H1 (cell line): ENCODE results near the gene LOXL4. TPM values are rescaled to one million over a fixed set of nuclear protein-coding genes. Genes with fewer than 3 reads are reported as not detected.

Source experiments
- CTCF ChIA-PET: fragments of 300-600 bp; sonication (Branson Sonifier 250); formaldehyde crosslinking; loops from one replicate; lab custom pipeline; 2021; ENCODE audit not compliant: partially characterized antibody; lab: Charles Lee
- POLR2A ChIA-PET: fragments of 300-600 bp; sonication (Branson Sonifier 250); formaldehyde crosslinking; loops from one replicate; lab custom pipeline; 2021; ENCODE audit warnings: inconsistent platforms; ENCODE audit not compliant: partially characterized antibody; lab: Charles Lee
- DNase-seq, 2 experiments: peaks; one replicate each; pipeline versions ENCODE4 v3.0.0 to v3.0.0-alpha.2; 2010 to 2022; ENCODE audit warnings: low spot score in 2 of 2, low read depth in 1 of 2, mixed read lengths in 1 of 2
- FAIRE-seq: peaks from 2 replicates; lab custom pipeline; 2011; peaks lifted over from hg19 to GRCh38; lab: Jason Lieb, UNC
- H2AFZ ChIP-seq: 2 replicates; pipeline ENCODE4 v1.8.1; 2012; ENCODE audit warnings: low read length, inconsistent platforms
- H2AK5ac ChIP-seq: 2 replicates; pipeline ENCODE4 v1.6.1; 2013; ENCODE audit warnings: low read depth, low read length
- H2BK120ac ChIP-seq: replicated peaks from 2 replicates; pipeline ENCODE3; 2013; ENCODE audit warnings: low read depth, low read length, inconsistent platforms
- H2BK12ac ChIP-seq: 2 replicates; pipeline ENCODE4 v1.6.1; 2013; ENCODE audit warnings: low read depth, low read length
- H2BK15ac ChIP-seq: 2 replicates; pipeline ENCODE4 v1.6.1; 2013; ENCODE audit warnings: low read length
- H2BK20ac ChIP-seq: 2 replicates; pipeline ENCODE4 v1.6.1; 2013; ENCODE audit warnings: low read length
- H2BK5ac ChIP-seq: 2 replicates; pipeline ENCODE4 v1.6.1; 2013; ENCODE audit warnings: low read depth, low read length
- H3K14ac ChIP-seq: 2 replicates; pipeline ENCODE4 v1.6.1; 2013; ENCODE audit warnings: inconsistent platforms; ENCODE audit not compliant: insufficient read length
- H3K18ac ChIP-seq: 2 replicates; pipeline ENCODE4 v1.6.1; 2013; ENCODE audit warnings: low read length; ENCODE audit errors: extremely low read depth
- H3K23ac ChIP-seq: 2 replicates; pipeline ENCODE4 v1.6.1; 2013; ENCODE audit warnings: inconsistent platforms; ENCODE audit not compliant: insufficient read length
- H3K23me2 ChIP-seq: 2 replicates; pipeline ENCODE4 v1.6.1; 2013; ENCODE audit warnings: low read depth, low read length
- H3K27ac ChIP-seq: 2 replicates; pipeline ENCODE4 v1.6.1; 2011; ENCODE audit warnings: low read depth, low read length, inconsistent platforms
- H3K27me3 ChIP-seq, 4 experiments: replicated peaks in 1 of 4; 1 replicate in 1 of 4; 2 replicates in 3 of 4; pipeline versions ENCODE4 v1.6.1 to v1.8.1; 2011 to 2013; ENCODE audit warnings: low read length in 3 of 4, mild to moderate bottlenecking in 3 of 4, inconsistent platforms in 2 of 4, mixed read lengths in 2 of 4, moderate library complexity in 1 of 4; ENCODE audit not compliant: control insufficient read depth in 3 of 4, insufficient read depth in 3 of 4; ENCODE audit errors: extremely low read depth in 1 of 4
- H3K36me3 ChIP-seq, 4 experiments: 2 replicates each; pipeline versions ENCODE4 v1.6.1 to v1.8.1; 2011 to 2013; ENCODE audit warnings: mild to moderate bottlenecking in 4 of 4, low read length in 3 of 4, moderate library complexity in 2 of 4, control low read depth in 1 of 4, inconsistent platforms in 1 of 4; ENCODE audit not compliant: insufficient read depth in 4 of 4, control insufficient read depth in 2 of 4
- H3K4ac ChIP-seq: replicated peaks from 2 replicates; pipeline ENCODE3; 2013; ENCODE audit warnings: low read length, low read depth, mixed read lengths, inconsistent platforms; ENCODE audit not compliant: insufficient read length
- H3K4me1 ChIP-seq, 4 experiments: replicated peaks in 1 of 4; 1 replicate in 1 of 4; 2 replicates in 3 of 4; pipeline versions ENCODE4 v1.6.1 to v1.8.1; 2011 to 2013; ENCODE audit warnings: low read length in 3 of 4, inconsistent platforms in 2 of 4, mixed read lengths in 1 of 4; ENCODE audit not compliant: insufficient read depth in 4 of 4, control insufficient read depth in 3 of 4
- H3K4me2 ChIP-seq, 2 experiments: 2 replicates each; pipeline versions ENCODE4 v1.6.1 to v1.8.1; 2011 to 2013; ENCODE audit warnings: low read depth in 2 of 2, low read length in 2 of 2, control low read depth in 1 of 2, inconsistent platforms in 1 of 2, mild to moderate bottlenecking in 1 of 2; ENCODE audit not compliant: insufficient read depth in 1 of 2
- H3K4me3 ChIP-seq, 4 experiments: fragments of 200-600, 300-600 bp in 1 of 4; sonication (generic), shearing (Covaris generic), sonication (Bioruptor Twin) in 1 of 4; 2 replicates each; pipeline versions ENCODE4 v1.5.1 to v1.8.1; 2011 to 2016; ENCODE audit warnings: low read length in 4 of 4, low read depth in 3 of 4, control low read depth in 2 of 4, inconsistent platforms in 2 of 4, mild to moderate bottlenecking in 2 of 4, mixed read lengths in 1 of 4, moderate library complexity in 1 of 4; ENCODE audit not compliant: insufficient read depth in 2 of 4; ENCODE audit errors: extremely low read depth in 1 of 4
- H3K56ac ChIP-seq: replicated peaks from 2 replicates; pipeline ENCODE3; 2013; ENCODE audit warnings: low read depth, mild to moderate bottlenecking, mixed read lengths, low read length, inconsistent platforms; ENCODE audit not compliant: insufficient read length
- H3K79me1 ChIP-seq: 2 replicates; pipeline ENCODE4 v1.6.1; 2013; ENCODE audit warnings: low read depth, low read length, control low read depth
- H3K79me2 ChIP-seq, 2 experiments: 2 replicates each; pipeline versions ENCODE4 v1.6.1 to v1.8.1; 2012 to 2013; ENCODE audit warnings: low read length in 2 of 2, mild to moderate bottlenecking in 2 of 2, inconsistent platforms in 1 of 2; ENCODE audit not compliant: insufficient read depth in 2 of 2, control insufficient read depth in 1 of 2
- H3K9ac ChIP-seq, 4 experiments: replicated peaks in 1 of 4; 1 replicate in 1 of 4; 2 replicates in 3 of 4; pipeline versions ENCODE4 v1.6.1 to v1.8.1; 2011 to 2013; ENCODE audit warnings: low read depth in 3 of 4, low read length in 3 of 4, control low read depth in 2 of 4, mild to moderate bottlenecking in 2 of 4, moderate library complexity in 2 of 4, inconsistent platforms in 1 of 4; ENCODE audit errors: extremely low read depth in 1 of 4
- H3K9me3 ChIP-seq, 2 experiments: 2 replicates each; pipeline versions ENCODE4 v1.6.1 to v1.8.1; 2012 to 2013; ENCODE audit warnings: mild to moderate bottlenecking in 2 of 2, moderate library complexity in 2 of 2, control low read depth in 1 of 2, inconsistent platforms in 1 of 2, low read depth in 1 of 2, low read length in 1 of 2, mixed read lengths in 1 of 2; ENCODE audit not compliant: insufficient read depth in 2 of 2
- H4K20me1 ChIP-seq, 2 experiments: replicated peaks in 1 of 2; 2 replicates each; pipeline versions ENCODE3 to v1.8.1; 2011 to 2013; ENCODE audit warnings: inconsistent platforms in 2 of 2, low read length in 2 of 2, mild to moderate bottlenecking in 1 of 2; ENCODE audit not compliant: insufficient read depth in 2 of 2, control insufficient read depth in 1 of 2
- H4K5ac ChIP-seq: 2 replicates; pipeline ENCODE4 v1.6.1; 2013; ENCODE audit warnings: low read length, low read depth, mixed read lengths, inconsistent platforms; ENCODE audit not compliant: insufficient read length
- H4K8ac ChIP-seq: 2 replicates; pipeline ENCODE4 v1.8.0; 2013; ENCODE audit warnings: mild to moderate bottlenecking, moderate library complexity, low read length, inconsistent platforms; ENCODE audit not compliant: insufficient read depth; ENCODE audit errors: extremely low read depth
- H4K91ac ChIP-seq: replicated peaks from 2 replicates; pipeline ENCODE3; 2013; ENCODE audit warnings: low read length, mixed read lengths, inconsistent platforms; ENCODE audit not compliant: insufficient read length
- ASH2L ChIP-seq: fragments of 200-600, 300-600 bp; sonication (generic); IDR thresholded peaks from one replicate; pipeline ENCODE4 v1.7.1; 2017; ENCODE audit warnings: low read length
- CHD1 ChIP-seq: IDR thresholded peaks from 2 replicates; pipeline ENCODE4 v1.6.1; 2012; ENCODE audit warnings: low read depth, low read length, improper control_type of control experiment
- GTF2F1 ChIP-seq: IDR thresholded peaks from 2 replicates; pipeline ENCODE4 v1.6.1; 2012; ENCODE audit warnings: low read depth, low read length, improper control_type of control experiment, borderline replicate concordance
- KDM5A ChIP-seq: fragments of 200-600 bp; IDR thresholded peaks from 2 replicates; pipeline ENCODE4 v1.7.1; 2012; ENCODE audit warnings: mild to moderate bottlenecking, low read length, inconsistent platforms, mixed read lengths
- NRF1 ChIP-seq: IDR thresholded peaks from 2 replicates; pipeline ENCODE4 v1.6.1; 2011; ENCODE audit warnings: mild to moderate bottlenecking, low read depth, low read length, improper control_type of control experiment
- POLR2A ChIP-seq, 2 experiments: IDR thresholded peaks; 1 replicate in 1 of 2; 2 replicates in 1 of 2; pipeline ENCODE4 v1.6.1; 2011; ENCODE audit warnings: low read depth in 2 of 2, low read length in 2 of 2, mild to moderate bottlenecking in 2 of 2; ENCODE audit errors: control extremely low read depth in 1 of 2
- TBP ChIP-seq: IDR thresholded peaks from 2 replicates; pipeline ENCODE4 v1.6.1; 2011; ENCODE audit warnings: low read depth, low read length, improper control_type of control experiment
- WGBS, 2 experiments: shearing (Covaris generic) in 1 of 2; methylation state at CpG; one replicate each; pipeline versions ENCODE4 v1.1.6 to v1.1.7; 2013 to 2015; ENCODE audit warnings: low lambda C conversion rate in 2 of 2, mixed read lengths in 2 of 2, inconsistent platforms in 1 of 2, low coverage in 1 of 2, missing lambda C conversion rate in 1 of 2; ENCODE audit not compliant: insufficient replicate concordance in 2 of 2, insufficient coverage in 1 of 2, insufficient read length in 1 of 2; ENCODE audit errors: extremely low coverage in 1 of 2, missing lambda C conversion rate in 1 of 2; 5-methylcytosine and 5-hydroxymethylcytosine counted together
- polyA plus RNA-seq, 7 experiments: library from polyadenylated mRNA; depleted of rRNA in 3 of 7; stranded (reverse) in 5 of 7; unstranded in 2 of 7; fragments of >200 nt in 5 of 7; fragments of 200-250 nt in 2 of 7; gene quantifications; 1 replicate in 5 of 7; 2 replicates in 1 of 7; 4 replicates in 1 of 7; pipeline versions ENCODE4 v1.2.1 to v1.2.3, GENCODE V29; 2011 to 2013; ENCODE audit warnings: missing spikeins in 2 of 7, mixed read lengths in 2 of 7
- total RNA-seq: library from RNA; stranded (reverse); fragmentation: NEBNext Ultra II Directional; extraction: Animal tissue kit (Norgen Biotek cat#: 25700); gene quantifications from 2 replicates; pipeline ENCODE4 v1.2.1, GENCODE V29; 2021

Gene LOXL4
- total and polyA plus RNA-seq, 2 of the 8 experiments (the other 6 are each of a cell fraction or from before 2014, with no cell fraction given) = 0.13 to 0.27 TPM

GRCh38 chr10:98294270-98294627 lies 26.3 kb upstream of the LOXL4 start:
- H3K79me1 ChIP-seq = no peaks in the 10 kb centered on the region
- CTCF ChIA-PET = interaction anchor here (1.3 to 5.9 kb wide), 8 partner anchors 9 to 502 kb away, joined by 3 to 57 read pairs (median 4); no protein-coding TSS in a partner anchor
- POLR2A ChIA-PET = no interaction called here
- H3K14ac ChIP-seq = no peak overlapping the region
- no peak overlapping the region for H2BK120ac ChIP-seq
- no peak overlapping the region for H3K27ac ChIP-seq
- no peaks in the 10 kb centered on the region for H3K36me3 ChIP-seq
- no peaks in the 10 kb centered on the region for H3K27me3 ChIP-seq
- H3K79me2 ChIP-seq = no peaks in the 10 kb centered on the region
- no peak overlapping the region for H2BK15ac ChIP-seq
- H3K18ac ChIP-seq = no peak overlapping the region
- no peak for FAIRE-seq
- no peak overlapping the region for H2AK5ac ChIP-seq
- peaks cover 0 to 15% (median 7%) of the 10 kb centered on the region in 4 experiments; a peak in 6 of 7 replicates for H3K4me1 ChIP-seq
- no peak overlapping the region for H4K5ac ChIP-seq
- WGBS, 2 experiments = 92% methylated on average over 3 of the region's 3 CpGs; no CpG with 5 or more reads in 1 of the 2 experiments
- no peaks in the 10 kb centered on the region for H4K20me1 ChIP-seq
- H3K23me2 ChIP-seq = no peaks in the 10 kb centered on the region
- no peak overlapping the region for H3K4me2 ChIP-seq
- no peak overlapping the region for H3K56ac ChIP-seq
- H3K9me3 ChIP-seq = no peaks in the 10 kb centered on the region
- H2BK5ac ChIP-seq = no peak overlapping the region
- no peak for DNase-seq
- H3K4ac ChIP-seq = no peak overlapping the region
- H2AFZ ChIP-seq = no peak overlapping the region
- no peak for TF ChIP-seq KDM5A
- TF ChIP-seq ASH2L = no peak
- TF ChIP-seq NRF1 = no peak
- no peak for TF ChIP-seq CHD1
- TF ChIP-seq GTF2F1 = no peak
- no peak for TF ChIP-seq POLR2A (IDR thresholded peaks at IDR 0.05; ENCODE audit: control extremely low read depth in 1 of 2, low read depth in 2 of 2, low read length in 2 of 2)
- no peak for TF ChIP-seq TBP
- H4K8ac ChIP-seq = no peak overlapping the region
- no peak overlapping the region for H2BK20ac ChIP-seq
- no peak overlapping the region for H3K9ac ChIP-seq
- H4K91ac ChIP-seq = no peak overlapping the region
- H3K23ac ChIP-seq = no peak overlapping the region
- no peak overlapping the region for H3K4me3 ChIP-seq
- H2BK12ac ChIP-seq = no peak overlapping the region
